GM18517 (cell line): ENCODE results near the gene LIPM.

Experiments used
- ATAC-seq: cut with Tn5 transposase; IDR thresholded peaks from one replicate; pipeline ENCODE4 v1.9.1; 2021; ENCODE audit warnings: mild to moderate bottlenecking, moderate library complexity; ENCODE audit not compliant: unreplicated experiment

The LIPM gene

GRCh38 chr10:88802523-88803285 lies at the start of gene LIPM:
Gene LIPM, plus strand, starts transcription at chr10:88802730. Its CDS starts 167 bp downstream, at chr10:88802897.
- no peak for ATAC-seq

- ATAC-seq = no peak
Measured at GRCh38 chr10:88754287-88754686, 48.2 kb upstream of the LIPM start.

- ATAC-seq = peak; percentile 53
Measured at GRCh38 chr10:88755753-88756152, 46.8 kb upstream of the LIPM start.

GRCh38 chr10:88756660-88757059 lies 45.9 kb upstream of the LIPM start:
- ATAC-seq = no peak

- ATAC-seq = no peak
Measured at GRCh38 chr10:88759366-88760101, 43.0 kb upstream of the LIPM start, which contains the start of gene LIPN. Gene LIPN, plus strand, starts transcription at chr10:88760020. Its CDS starts 1,386 bp downstream, at chr10:88761406.

- ATAC-seq = no peak
Measured at GRCh38 chr10:88762906-88763305, 39.6 kb upstream of the LIPM start.

GRCh38 chr10:88763441-88763840 lies 39.1 kb upstream of the LIPM start:
- ATAC-seq = no peak

GRCh38 chr10:88764110-88764509 lies 38.4 kb upstream of the LIPM start:
- ATAC-seq = no peak

- ATAC-seq = no peak
Measured at GRCh38 chr10:88765816-88766215, 36.7 kb upstream of the LIPM start.

- ATAC-seq = no peak
Measured at GRCh38 chr10:88769384-88769783, 33.1 kb upstream of the LIPM start.

GRCh38 chr10:88781206-88781605 lies 21.3 kb upstream of the LIPM start:
- ATAC-seq = no peak

- ATAC-seq = no peak
Measured at GRCh38 chr10:88782222-88782621, 20.3 kb upstream of the LIPM start.

- no peak for ATAC-seq
Measured at GRCh38 chr10:88783724-88784123, 18.8 kb upstream of the LIPM start.

- no peak for ATAC-seq
Measured at GRCh38 chr10:88786032-88786770, 16.3 kb upstream of the LIPM start.

- ATAC-seq = no peak
Measured at GRCh38 chr10:88787463-88787862, 15.1 kb upstream of the LIPM start.

GRCh38 chr10:88788924-88789323 lies 13.6 kb upstream of the LIPM start:
- ATAC-seq = no peak

GRCh38 chr10:88791924-88792323 lies 10.6 kb upstream of the LIPM start:
- no peak for ATAC-seq

GRCh38 chr10:88792661-88793060 lies 9.9 kb upstream of the LIPM start:
- ATAC-seq = no peak

- no peak for ATAC-seq
Measured at GRCh38 chr10:88793712-88794299, 8.7 kb upstream of the LIPM start.

- no peak for ATAC-seq
Measured at GRCh38 chr10:88794731-88795130, 7.8 kb upstream of the LIPM start.
